HepG2 (cell line): ENCODE results near the gene IVL. TPM values are rescaled to one million over a fixed set of nuclear protein-coding genes. Genes with fewer than 3 reads are reported as not detected.

ENCODE experiments used
- ATAC-seq: fragments of 200-7000 bp; cut with Tn5 transposase; 3 replicates; pipeline ENCODE4 v1.9.1; 2020; ENCODE audit warnings: mild to moderate bottlenecking, moderate library complexity
- BruUV-seq: library from RNA; stranded (reverse); fragments of 400-500 nt; replicated peaks from 2 replicates; lab custom pipeline; 2021; lab: Mats Ljungman, UMichigan
- CTCF ChIA-PET: fragments of 300-600 bp; formaldehyde crosslinking; extraction: SDS; loops from one replicate; lab custom pipeline; 2021; ENCODE audit warnings: low total read pairs, inconsistent platforms, low intra/inter-chr PET ratio; lab: Yijun Ruan, JAX
- POLR2A ChIA-PET: fragments of 350-600 bp; sonication (Branson Sonifier 250); formaldehyde crosslinking; loops from one replicate; lab custom pipeline; 2020; ENCODE audit warnings: antibody characterized with exemption, inconsistent platforms; lab: Yijun Ruan, JAX
- DNase-seq: peaks from one replicate; pipeline ENCODE4 v3.0.0-alpha.2; 2015; ENCODE audit warnings: low spot score
- FAIRE-seq: peaks from 3 replicates; lab custom pipeline; 2011; peaks lifted over from hg19 to GRCh38; lab: Jason Lieb, UNC
- H2AFZ ChIP-seq: one replicate; pipeline ENCODE4 v1.6.1; 2011; ENCODE audit warnings: low read length, inconsistent platforms
- H3K27ac ChIP-seq: fragments of 300-600 bp; 3 replicates; pipeline ENCODE4 v1.8.0; 2011; ENCODE audit warnings: mixed run types, mild to moderate bottlenecking, mixed read lengths, low read length, inconsistent platforms; ENCODE audit not compliant: insufficient read depth; ENCODE audit errors: extremely low read length
- H3K27me3 ChIP-seq, 2 experiments: fragments of 200-600 bp in 1 of 2; 2 replicates in 1 of 2; 3 replicates in 1 of 2; pipeline versions ENCODE4 v1.6.0 to v1.8.0; 2011; ENCODE audit warnings: low read length in 2 of 2, mild to moderate bottlenecking in 2 of 2, moderate library complexity in 2 of 2, inconsistent platforms in 1 of 2; ENCODE audit not compliant: insufficient read depth in 2 of 2, control insufficient read depth in 1 of 2
- H3K36me3 ChIP-seq, 2 experiments: fragments of 200-600 bp in 1 of 2; replicated peaks in 1 of 2; 2 replicates in 1 of 2; 3 replicates in 1 of 2; pipeline versions ENCODE4 v1.5.1 to v1.8.0; 2011; ENCODE audit warnings: low read length in 2 of 2, inconsistent platforms in 1 of 2; ENCODE audit not compliant: insufficient read depth in 2 of 2, control insufficient read depth in 1 of 2
- H3K4me1 ChIP-seq: 2 replicates; pipeline ENCODE4 v1.5.1; 2012; ENCODE audit warnings: low read length, inconsistent platforms; ENCODE audit not compliant: insufficient read depth
- H3K4me2 ChIP-seq: 2 replicates; pipeline ENCODE4 v1.6.0; 2011; ENCODE audit warnings: low read depth, low read length, inconsistent platforms
- H3K4me3 ChIP-seq, 3 experiments: fragments of 200-600 bp in 1 of 3; sonication (generic), shearing (Covaris generic) in 1 of 3; replicated peaks in 1 of 3; 2 replicates each; pipeline ENCODE4 v1.5.1; 2011 to 2016; ENCODE audit warnings: low read length in 3 of 3, inconsistent platforms in 2 of 3, low read depth in 2 of 3, mild to moderate bottlenecking in 2 of 3, control low read depth in 1 of 3, mixed read lengths in 1 of 3; ENCODE audit not compliant: insufficient read depth in 1 of 3
- H3K79me2 ChIP-seq: one replicate; pipeline ENCODE4 v1.6.1; 2011; ENCODE audit warnings: low read length, inconsistent platforms; ENCODE audit not compliant: insufficient read depth
- H3K9ac ChIP-seq: 2 replicates; pipeline ENCODE4 v1.6.0; 2011; ENCODE audit warnings: mild to moderate bottlenecking, low read depth, low read length, inconsistent platforms; ENCODE audit not compliant: insufficient read depth
- H3K9me3 ChIP-seq: 2 replicates; pipeline ENCODE4 v1.5.1; 2012; ENCODE audit warnings: mild to moderate bottlenecking, low read length
- H4K20me1 ChIP-seq: 2 replicates; pipeline ENCODE4 v1.6.0; 2011; ENCODE audit warnings: inconsistent platforms, mild to moderate bottlenecking, low read length, moderate library complexity; ENCODE audit not compliant: insufficient read depth
- ASH2L ChIP-seq: fragments of 300-600, 200-600 bp; sonication (generic); IDR thresholded peaks from 2 replicates; pipeline ENCODE4 v1.7.0; 2017; ENCODE audit warnings: low read depth, mild to moderate bottlenecking, moderate library complexity, mixed read lengths, low read length; ENCODE audit not compliant: insufficient read length
- RAD21 ChIP-seq: fragments of 450-650 bp; formaldehyde crosslinking; IDR thresholded peaks from 2 replicates; pipeline ENCODE4 v1.5.0; 2020; ENCODE audit warnings: mild to moderate bottlenecking
- SMC3 ChIP-seq: IDR thresholded peaks from 2 replicates; pipeline ENCODE4 v1.6.1; 2011; ENCODE audit warnings: low read length, improper control_type of control experiment
- ZBTB20 ChIP-seq: sonication (generic); formaldehyde crosslinking; IDR thresholded peaks from 2 replicates; pipeline ENCODE4 v1.8.1; 2023; ENCODE audit warnings: missing genetic modification reagents, low read depth, mild to moderate bottlenecking, borderline replicate concordance
- ZBTB7B ChIP-seq: sonication (generic); formaldehyde crosslinking; IDR thresholded peaks from 2 replicates; pipeline ENCODE4 v1.4.0; 2020; ENCODE audit warnings: missing genetic modification reagents
- ZFP62 ChIP-seq: sonication (generic); formaldehyde crosslinking; IDR thresholded peaks from 2 replicates; pipeline ENCODE4 v1.4.0; 2020; ENCODE audit warnings: missing genetic modification reagents
- ZNF850 ChIP-seq: sonication (generic); formaldehyde crosslinking; conservative IDR thresholded peaks from 2 replicates; pipeline ENCODE4 v1.9.0; 2021; ENCODE audit warnings: mild to moderate bottlenecking, missing genetic modification reagents
- ZSCAN20 ChIP-seq: sonication (generic); formaldehyde crosslinking; IDR thresholded peaks from 2 replicates; pipeline ENCODE4 v1.4.0; 2020; ENCODE audit warnings: missing genetic modification reagents, mild to moderate bottlenecking, borderline replicate concordance
- WGBS: methylation state at CpG from one replicate; pipeline ENCODE4 v1.1.6; 2017; ENCODE audit warnings: low lambda C conversion rate; 5-methylcytosine and 5-hydroxymethylcytosine counted together
- in situ Hi-C: cut with HindIII; loops from 2 replicates; pipeline ENCODE4 v1.10.0; 2017; ENCODE audit warnings: low pct_unique_long_range_greater_than_20kb; ENCODE audit not compliant: extremely low pct_ligation_motif_present
- intact Hi-C: fragments of 100-400 bp; cut with micrococcal nuclease; formaldehyde crosslinking; loops from one replicate; pipeline ENCODE4 v1.10.0; 2022; ENCODE audit not compliant: unreplicated experiment
- polyA plus RNA-seq, 8 experiments: library from polyadenylated mRNA; depleted of rRNA in 3 of 8; stranded (reverse) in 7 of 8; unstranded in 1 of 8; fragments of >200 nt; fragmentation: Illumina TruSeq in 4 of 8; extraction: Trizol in 4 of 8; gene quantifications; 2 replicates each; pipeline versions ENCODE4 v1.2.1 to v1.2.3, GENCODE V29; 2011 to 2016; ENCODE audit warnings: low read depth in 4 of 8, missing spikeins in 1 of 8, mixed read lengths in 1 of 8; ENCODE audit not compliant: insufficient read depth in 1 of 8
- total RNA-seq, 5 experiments: library from RNA; depleted of rRNA; stranded (reverse); fragments of >200 nt; fragmentation: Illumina TruSeq; extraction: Trizol; gene quantifications; 2 replicates each; pipeline ENCODE4 v1.2.3, GENCODE V29; 2016; ENCODE audit warnings: low read depth in 1 of 5
- TF ChIP-seq, protein P1 (sequence below): sonication (generic); formaldehyde crosslinking; IDR thresholded peaks from 2 replicates; pipeline ENCODE4 v1.5.0; 2020; ENCODE audit warnings: mild to moderate bottlenecking, missing genetic modification reagents
- TF ChIP-seq, protein P2 (sequence below): sonication (generic); formaldehyde crosslinking; IDR thresholded peaks from 2 replicates; pipeline ENCODE4 v1.5.0; 2020; ENCODE audit warnings: missing genetic modification reagents, mild to moderate bottlenecking, borderline replicate concordance
- TF ChIP-seq, protein P3 (sequence below): sonication (generic); formaldehyde crosslinking; IDR thresholded peaks from 2 replicates; pipeline ENCODE4 v1.8.1; 2023; ENCODE audit warnings: mild to moderate bottlenecking, missing genetic modification reagents
- TF ChIP-seq, protein P4 (sequence below): sonication (generic); formaldehyde crosslinking; IDR thresholded peaks from 2 replicates; pipeline ENCODE4 v1.5.0; 2020; ENCODE audit warnings: mild to moderate bottlenecking, missing genetic modification reagents, moderate library complexity
- TF ChIP-seq, protein P5 (sequence below): sonication (generic); formaldehyde crosslinking; IDR thresholded peaks from 2 replicates; pipeline ENCODE4 v1.4.0; 2020; ENCODE audit warnings: missing genetic modification reagents

Gene IVL
- total and polyA plus RNA-seq, 2 of the 13 experiments (the other 11 are each of a cell fraction or from before 2014, with no cell fraction given), result not detected

DNA sequence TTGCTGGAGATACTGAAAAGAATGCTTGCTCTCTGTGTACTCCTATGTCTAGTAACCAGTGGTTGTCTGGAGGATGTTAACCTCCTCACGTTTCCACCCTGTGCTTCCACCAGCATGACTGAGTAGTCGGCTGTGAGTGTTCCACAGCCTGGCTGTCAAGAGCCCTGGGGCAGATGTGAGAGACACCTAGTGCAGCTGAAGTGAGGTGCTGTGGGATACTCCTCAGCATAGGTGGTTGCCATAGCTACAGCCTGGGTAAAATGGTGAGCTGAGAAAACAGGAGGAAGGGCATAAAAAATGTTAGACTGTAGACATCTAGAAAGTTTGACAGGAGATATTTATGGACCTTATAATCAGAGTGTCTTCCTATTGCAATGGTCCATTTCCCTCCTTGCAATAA, 15.8 kb downstream of the IVL start (continued):
- TF ChIP-seq, protein P1, sequence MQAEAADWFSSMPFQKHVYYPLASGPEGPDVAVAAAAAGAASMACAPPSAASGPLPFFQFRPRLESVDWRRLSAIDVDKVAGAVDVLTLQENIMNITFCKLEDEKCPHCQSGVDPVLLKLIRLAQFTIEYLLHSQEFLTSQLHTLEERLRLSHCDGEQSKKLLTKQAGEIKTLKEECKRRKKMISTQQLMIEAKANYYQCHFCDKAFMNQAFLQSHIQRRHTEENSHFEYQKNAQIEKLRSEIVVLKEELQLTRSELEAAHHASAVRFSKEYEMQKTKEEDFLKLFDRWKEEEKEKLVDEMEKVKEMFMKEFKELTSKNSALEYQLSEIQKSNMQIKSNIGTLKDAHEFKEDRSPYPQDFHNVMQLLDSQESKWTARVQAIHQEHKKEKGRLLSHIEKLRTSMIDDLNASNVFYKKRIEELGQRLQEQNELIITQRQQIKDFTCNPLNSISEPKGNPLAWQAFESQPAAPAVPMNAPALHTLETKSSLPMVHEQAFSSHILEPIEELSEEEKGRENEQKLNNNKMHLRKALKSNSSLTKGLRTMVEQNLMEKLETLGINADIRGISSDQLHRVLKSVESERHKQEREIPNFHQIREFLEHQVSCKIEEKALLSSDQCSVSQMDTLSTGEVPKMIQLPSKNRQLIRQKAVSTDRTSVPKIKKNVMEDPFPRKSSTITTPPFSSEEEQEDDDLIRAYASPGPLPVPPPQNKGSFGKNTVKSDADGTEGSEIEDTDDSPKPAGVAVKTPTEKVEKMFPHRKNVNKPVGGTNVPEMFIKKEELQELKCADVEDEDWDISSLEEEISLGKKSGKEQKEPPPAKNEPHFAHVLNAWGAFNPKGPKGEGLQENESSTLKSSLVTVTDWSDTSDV (CRISPR knock-in tag), result no peak
- TF ChIP-seq ZBTB20 (CRISPR knock-in tag), result no peak
- TF ChIP-seq, protein P2, sequence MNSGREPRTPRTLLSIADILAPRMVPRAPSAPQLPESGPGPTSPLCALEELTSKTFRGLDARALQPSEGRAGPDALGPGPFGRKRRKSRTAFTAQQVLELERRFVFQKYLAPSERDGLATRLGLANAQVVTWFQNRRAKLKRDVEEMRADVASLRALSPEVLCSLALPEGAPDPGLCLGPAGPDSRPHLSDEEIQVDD (CRISPR knock-in tag), result no peak
- no peak for TF ChIP-seq ASH2L
- TF ChIP-seq, all 625 proteins: peak for 0

DNA sequence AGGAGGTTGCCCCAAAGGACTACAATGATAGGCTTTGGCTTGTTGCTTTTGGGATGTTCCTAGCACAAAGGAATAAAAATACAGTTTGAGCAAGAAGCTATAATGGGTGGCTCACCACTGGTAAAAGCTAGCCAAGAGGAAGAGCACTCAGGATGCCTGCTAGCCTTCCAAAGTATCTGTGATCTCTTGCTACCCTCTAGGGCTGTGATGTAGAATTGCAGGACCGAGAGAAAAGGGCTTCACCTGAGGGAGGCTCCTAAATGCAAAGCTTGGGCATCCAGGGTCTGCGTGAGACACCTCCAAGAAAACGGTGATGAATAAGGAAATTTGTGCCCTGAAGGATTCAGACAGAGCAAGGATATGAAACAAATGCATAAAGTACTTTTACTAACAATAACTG, 17.7 kb downstream of the IVL start:
- Histone ChIP-seq H3K27ac (no peak overlapping the region), H3K4me2 (no peak overlapping the region), H3K27me3 (no peaks in the 10 kb centered on the region), H3K4me1 (peaks cover 6% of the 10 kb centered on the region), H4K20me1 (no peaks in the 10 kb centered on the region), H3K9me3 (no peaks in the 10 kb centered on the region), H2AFZ (no peak overlapping the region), H3K79me2 (no peaks in the 10 kb centered on the region), H3K36me3 (no peaks in the 10 kb centered on the region), H3K4me3 (no peak overlapping the region), H3K9ac (no peak overlapping the region)
- BruUV-seq, result no TSS peak
- ATAC-seq (peak; percentile 75), DNase-seq (peak; percentile 18), FAIRE-seq (peak; percentile 46)
- ChIA-PET POLR2A (no interaction called here), CTCF (interaction anchor here (1.5 to 1.8 kb wide), 4 partner anchors 55 to 429 kb away, joined by 3 to 12 read pairs (median 7); no protein-coding TSS in a partner anchor)
- intact Hi-C loops, result loop anchor here (1.0 kb wide), 1 partner anchor 55 kb away; no protein-coding TSS in a partner anchor
- in situ Hi-C loops, result loop anchor here (5.0 kb wide), 1 partner anchor 54 kb away; no protein-coding TSS in a partner anchor
- 0% methylated on average over 3 of the region's 3 CpGs for WGBS
- TF ChIP-seq SMC3, result peak; percentile 23; the same call in 1 of the 2 replicates
- no peak for TF ChIP-seq ZBTB7B (CRISPR knock-in tag)
- TF ChIP-seq ZFP62, result no peak
- TF ChIP-seq, protein P3, sequence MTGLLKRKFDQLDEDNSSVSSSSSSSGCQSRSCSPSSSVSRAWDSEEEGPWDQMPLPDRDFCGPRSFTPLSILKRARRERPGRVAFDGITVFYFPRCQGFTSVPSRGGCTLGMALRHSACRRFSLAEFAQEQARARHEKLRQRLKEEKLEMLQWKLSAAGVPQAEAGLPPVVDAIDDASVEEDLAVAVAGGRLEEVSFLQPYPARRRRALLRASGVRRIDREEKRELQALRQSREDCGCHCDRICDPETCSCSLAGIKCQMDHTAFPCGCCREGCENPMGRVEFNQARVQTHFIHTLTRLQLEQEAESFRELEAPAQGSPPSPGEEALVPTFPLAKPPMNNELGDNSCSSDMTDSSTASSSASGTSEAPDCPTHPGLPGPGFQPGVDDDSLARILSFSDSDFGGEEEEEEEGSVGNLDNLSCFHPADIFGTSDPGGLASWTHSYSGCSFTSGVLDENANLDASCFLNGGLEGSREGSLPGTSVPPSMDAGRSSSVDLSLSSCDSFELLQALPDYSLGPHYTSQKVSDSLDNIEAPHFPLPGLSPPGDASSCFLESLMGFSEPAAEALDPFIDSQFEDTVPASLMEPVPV (CRISPR knock-in tag), result no peak
- TF ChIP-seq ZNF850, result peak; percentile 93; the same call in 1 of the 2 replicates
- TF ChIP-seq ZSCAN20 (CRISPR knock-in tag), result no peak
- 0 out of 2 replicates have a peak, but pooled peaks have one; percentile 28 for TF ChIP-seq RAD21 (CRISPR knock-in tag)
- TF ChIP-seq, protein P4, sequence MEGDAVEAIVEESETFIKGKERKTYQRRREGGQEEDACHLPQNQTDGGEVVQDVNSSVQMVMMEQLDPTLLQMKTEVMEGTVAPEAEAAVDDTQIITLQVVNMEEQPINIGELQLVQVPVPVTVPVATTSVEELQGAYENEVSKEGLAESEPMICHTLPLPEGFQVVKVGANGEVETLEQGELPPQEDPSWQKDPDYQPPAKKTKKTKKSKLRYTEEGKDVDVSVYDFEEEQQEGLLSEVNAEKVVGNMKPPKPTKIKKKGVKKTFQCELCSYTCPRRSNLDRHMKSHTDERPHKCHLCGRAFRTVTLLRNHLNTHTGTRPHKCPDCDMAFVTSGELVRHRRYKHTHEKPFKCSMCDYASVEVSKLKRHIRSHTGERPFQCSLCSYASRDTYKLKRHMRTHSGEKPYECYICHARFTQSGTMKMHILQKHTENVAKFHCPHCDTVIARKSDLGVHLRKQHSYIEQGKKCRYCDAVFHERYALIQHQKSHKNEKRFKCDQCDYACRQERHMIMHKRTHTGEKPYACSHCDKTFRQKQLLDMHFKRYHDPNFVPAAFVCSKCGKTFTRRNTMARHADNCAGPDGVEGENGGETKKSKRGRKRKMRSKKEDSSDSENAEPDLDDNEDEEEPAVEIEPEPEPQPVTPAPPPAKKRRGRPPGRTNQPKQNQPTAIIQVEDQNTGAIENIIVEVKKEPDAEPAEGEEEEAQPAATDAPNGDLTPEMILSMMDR (CRISPR knock-in tag), result peak; percentile 67
- TF ChIP-seq, protein P5, sequence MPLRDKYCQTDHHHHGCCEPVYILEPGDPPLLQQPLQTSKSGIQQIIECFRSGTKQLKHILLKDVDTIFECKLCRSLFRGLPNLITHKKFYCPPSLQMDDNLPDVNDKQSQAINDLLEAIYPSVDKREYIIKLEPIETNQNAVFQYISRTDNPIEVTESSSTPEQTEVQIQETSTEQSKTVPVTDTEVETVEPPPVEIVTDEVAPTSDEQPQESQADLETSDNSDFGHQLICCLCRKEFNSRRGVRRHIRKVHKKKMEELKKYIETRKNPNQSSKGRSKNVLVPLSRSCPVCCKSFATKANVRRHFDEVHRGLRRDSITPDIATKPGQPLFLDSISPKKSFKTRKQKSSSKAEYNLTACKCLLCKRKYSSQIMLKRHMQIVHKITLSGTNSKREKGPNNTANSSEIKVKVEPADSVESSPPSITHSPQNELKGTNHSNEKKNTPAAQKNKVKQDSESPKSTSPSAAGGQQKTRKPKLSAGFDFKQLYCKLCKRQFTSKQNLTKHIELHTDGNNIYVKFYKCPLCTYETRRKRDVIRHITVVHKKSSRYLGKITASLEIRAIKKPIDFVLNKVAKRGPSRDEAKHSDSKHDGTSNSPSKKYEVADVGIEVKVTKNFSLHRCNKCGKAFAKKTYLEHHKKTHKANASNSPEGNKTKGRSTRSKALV (CRISPR knock-in tag), result no peak
